ENCODE data around the gene LENG8. TPM values are rescaled to one million over a fixed set of nuclear protein-coding genes. Genes with fewer than 3 reads are reported as not detected.

The LENG8 gene
- total RNA-seq, 1 experiment from 2014 or later, result 196 TPM

DNA sequence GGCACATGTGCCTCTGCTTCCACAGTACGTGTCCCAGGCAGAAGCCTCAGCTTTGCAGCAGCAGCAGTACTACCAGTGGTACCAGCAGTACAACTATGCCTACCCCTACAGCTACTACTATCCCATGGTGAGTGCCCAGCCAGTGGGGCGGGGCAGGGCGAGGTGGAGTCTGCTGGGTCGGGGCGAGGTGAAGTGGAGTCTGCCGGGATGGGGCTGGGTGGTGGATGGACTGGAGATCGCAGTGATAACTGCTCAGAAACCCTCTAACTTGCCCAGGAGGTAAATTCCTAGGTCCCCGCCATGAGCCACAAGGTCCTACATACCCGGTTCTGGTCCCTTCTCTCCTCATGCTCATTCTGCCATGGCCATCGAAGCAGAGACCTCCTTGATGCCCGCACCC lies 3.6 kb downstream of the LENG8 start (continued):
- TF ChIP-seq, protein P1, sequence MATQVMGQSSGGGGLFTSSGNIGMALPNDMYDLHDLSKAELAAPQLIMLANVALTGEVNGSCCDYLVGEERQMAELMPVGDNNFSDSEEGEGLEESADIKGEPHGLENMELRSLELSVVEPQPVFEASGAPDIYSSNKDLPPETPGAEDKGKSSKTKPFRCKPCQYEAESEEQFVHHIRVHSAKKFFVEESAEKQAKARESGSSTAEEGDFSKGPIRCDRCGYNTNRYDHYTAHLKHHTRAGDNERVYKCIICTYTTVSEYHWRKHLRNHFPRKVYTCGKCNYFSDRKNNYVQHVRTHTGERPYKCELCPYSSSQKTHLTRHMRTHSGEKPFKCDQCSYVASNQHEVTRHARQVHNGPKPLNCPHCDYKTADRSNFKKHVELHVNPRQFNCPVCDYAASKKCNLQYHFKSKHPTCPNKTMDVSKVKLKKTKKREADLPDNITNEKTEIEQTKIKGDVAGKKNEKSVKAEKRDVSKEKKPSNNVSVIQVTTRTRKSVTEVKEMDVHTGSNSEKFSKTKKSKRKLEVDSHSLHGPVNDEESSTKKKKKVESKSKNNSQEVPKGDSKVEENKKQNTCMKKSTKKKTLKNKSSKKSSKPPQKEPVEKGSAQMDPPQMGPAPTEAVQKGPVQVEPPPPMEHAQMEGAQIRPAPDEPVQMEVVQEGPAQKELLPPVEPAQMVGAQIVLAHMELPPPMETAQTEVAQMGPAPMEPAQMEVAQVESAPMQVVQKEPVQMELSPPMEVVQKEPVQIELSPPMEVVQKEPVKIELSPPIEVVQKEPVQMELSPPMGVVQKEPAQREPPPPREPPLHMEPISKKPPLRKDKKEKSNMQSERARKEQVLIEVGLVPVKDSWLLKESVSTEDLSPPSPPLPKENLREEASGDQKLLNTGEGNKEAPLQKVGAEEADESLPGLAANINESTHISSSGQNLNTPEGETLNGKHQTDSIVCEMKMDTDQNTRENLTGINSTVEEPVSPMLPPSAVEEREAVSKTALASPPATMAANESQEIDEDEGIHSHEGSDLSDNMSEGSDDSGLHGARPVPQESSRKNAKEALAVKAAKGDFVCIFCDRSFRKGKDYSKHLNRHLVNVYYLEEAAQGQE (IDR thresholded peaks at IDR 0.05; ENCODE audit: low read depth), result no peak
- no peak for TF ChIP-seq JUND (IDR thresholded peaks at IDR 0.05)
- no peak for TF ChIP-seq ELF1 (IDR thresholded peaks at IDR 0.05; ENCODE audit: borderline replicate concordance, low read depth)
- TF ChIP-seq EZH2phosphoT487 (IDR thresholded peaks at IDR 0.05; ENCODE audit: borderline replicate concordance), result no peak
- TF ChIP-seq, protein P2, sequence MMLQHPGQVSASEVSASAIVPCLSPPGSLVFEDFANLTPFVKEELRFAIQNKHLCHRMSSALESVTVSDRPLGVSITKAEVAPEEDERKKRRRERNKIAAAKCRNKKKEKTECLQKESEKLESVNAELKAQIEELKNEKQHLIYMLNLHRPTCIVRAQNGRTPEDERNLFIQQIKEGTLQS (IDR thresholded peaks at IDR 0.05), result no peak

DNA sequence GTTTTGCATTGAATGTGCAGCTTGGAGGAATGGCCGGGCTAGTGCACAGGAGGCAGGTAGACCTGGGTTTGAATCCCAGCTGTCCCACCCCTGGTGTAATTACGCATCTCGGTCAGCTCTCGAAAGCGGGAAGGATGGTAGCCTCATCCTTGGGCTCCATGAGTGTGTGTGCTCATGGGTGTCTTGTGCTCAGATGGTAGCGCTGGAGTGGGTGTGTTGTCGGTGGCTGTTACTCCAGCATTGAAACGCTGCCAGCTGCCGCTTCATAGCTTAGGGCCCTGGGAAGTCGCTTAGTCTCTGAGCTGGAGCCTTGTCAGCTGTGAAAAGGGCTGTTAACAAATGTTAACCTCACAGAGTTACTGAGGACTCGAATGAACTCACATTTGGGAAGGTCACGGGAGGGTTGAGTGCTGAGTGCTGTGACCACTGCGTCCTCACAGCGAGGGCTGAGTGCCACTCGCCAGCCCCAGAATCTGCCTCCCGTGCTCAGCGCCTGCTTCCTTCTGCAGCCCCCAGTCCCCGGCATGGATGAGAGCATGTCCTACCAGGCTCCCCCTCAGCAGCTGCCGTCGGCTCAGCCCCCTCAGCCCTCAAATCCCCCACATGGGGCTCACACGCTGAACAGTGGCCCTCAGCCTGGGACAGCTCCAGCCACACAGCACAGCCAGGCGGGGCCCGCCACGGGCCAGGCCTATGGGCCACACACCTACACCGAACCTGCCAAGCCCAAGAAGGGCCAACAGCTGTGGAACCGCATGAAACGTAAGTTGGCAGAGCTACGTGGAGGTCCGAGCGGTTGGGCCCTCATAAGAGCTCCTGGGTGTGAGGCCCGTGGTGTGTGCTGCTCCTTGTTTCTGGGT lies 5.2 kb downstream of the LENG8 start:
- no TSS peak for BruUV-seq (replicated peaks)
- peaks cover 7% of the 10 kb centered on the region; the same call in 1 of the 2 replicates for H4K20me1 ChIP-seq (ENCODE audit: insufficient read depth)
- DNase-seq (ENCODE audit: low read depth, low spot score) (no peak), ATAC-seq (no peak)
- H3K9me2 ChIP-seq (ENCODE audit: insufficient read depth), result no peaks in the 10 kb centered on the region
- H3K27me3 ChIP-seq (ENCODE audit: insufficient read depth, low read length), result no peaks in the 10 kb centered on the region
- ChIA-PET RAD21 (ENCODE audit: low non-redundant PET in 1 of 2, low total read pairs in 2 of 2, uncharacterized antibody in 2 of 2, unreplicated experiment in 2 of 2) (no interaction called here), CTCF (no interaction called here), POLR2A (interaction anchor here (1.8 kb wide), 1 partner anchor 9 kb away, joined by 7 read pairs; the partner anchor contains the start of gene LENG9)
- no peak for TF ChIP-seq ELF1 (IDR thresholded peaks at IDR 0.05; ENCODE audit: borderline replicate concordance, low read depth)
- TF ChIP-seq, protein P2 (IDR thresholded peaks at IDR 0.05), result no peak
- no peak for TF ChIP-seq EZH2 (IDR thresholded peaks at IDR 0.05)
- TF ChIP-seq RAD21 (IDR thresholded peaks at IDR 0.05; ENCODE audit: low read depth), result no peak
- no peak for TF ChIP-seq FOSL1 (IDR thresholded peaks at IDR 0.05; ENCODE audit: low read depth)
- no peak for TF ChIP-seq YY1 (IDR thresholded peaks at IDR 0.05; ENCODE audit: extremely low read depth, insufficient replicate concordance, low read depth, low read length)
- TF ChIP-seq SP1 (IDR thresholded peaks at IDR 0.05; ENCODE audit: low read depth), result no peak
- no peak for TF ChIP-seq EZH2phosphoT487 (IDR thresholded peaks at IDR 0.05; ENCODE audit: borderline replicate concordance)
- TF ChIP-seq ZFX (IDR thresholded peaks at IDR 0.05), result no peak
- no peak overlapping the region for H2AFZ ChIP-seq (ENCODE audit: low read depth, low read length, poor library complexity, severe bottlenecking)
- H3K9ac ChIP-seq (ENCODE audit: low read length), result no peak overlapping the region
- no peaks in the 10 kb centered on the region for H3K9me3 ChIP-seq (ENCODE audit: control insufficient read depth in 1 of 2, insufficient read depth in 1 of 2, low read depth in 1 of 2, low read length in 2 of 2)
- H3K27ac ChIP-seq (ENCODE audit: low read depth, low read length), result no peak overlapping the region
- peaks cover 7 to 12% of the 10 kb centered on the region in 2 experiments; a peak in 3 of 4 replicates for H3K4me1 ChIP-seq (ENCODE audit: control insufficient read depth in 1 of 2, insufficient read depth in 2 of 2, low read length in 2 of 2)
- peaks cover 62 to 78% of the 10 kb centered on the region in 2 experiments; a peak in 3 of 4 replicates for H3K36me3 ChIP-seq (ENCODE audit: control insufficient read depth in 1 of 2, insufficient read depth in 2 of 2, low read length in 2 of 2)
- H3K4me2 ChIP-seq (ENCODE audit: low read length), result no peak overlapping the region
- intact Hi-C loops (cut with micrococcal nuclease), result no loop called here
- H3K4me3 ChIP-seq (replicated peaks in 1 of 2; ENCODE audit: low read depth in 1 of 2, low read length in 2 of 2), result no peak overlapping the region
- peaks cover 99% of the 10 kb centered on the region for H3K79me2 ChIP-seq (ENCODE audit: insufficient read depth, low read length)

All from HCT116 (cell line).